ENCODE measurements around the gene SUCLG1. TPM values are rescaled to one million over a fixed set of nuclear protein-coding genes. Genes with fewer than 3 reads are reported as not detected.

SUCLG1 gene
- 100 to 1,000 TPM; 174 to 198 (median 179) TPM for polyA plus RNA-seq (ENCODE audit: insufficient read length in 3 of 3)
- long read RNA-seq, donor 1, transcript SUCLG1-201 (9 exons, 1,475 nt), result minor isoform, 98 of 306 reads
- long read RNA-seq, donor 1, transcript SUCLG1-205 (2 exons, 1,765 nt), result major isoform, 157 of 306 reads
- long read RNA-seq, donor 1, partial matches to known transcripts, result 50 of 306 reads
- long read RNA-seq, donor 1, other reads (novel, unspliced or antisense), result 0 of 306 reads
- long read RNA-seq, donor 2, transcript SUCLG1-201 (9 exons, 1,475 nt), result minor isoform, 130 of 338 reads
- long read RNA-seq, donor 2, transcript SUCLG1-205 (2 exons, 1,765 nt), result major isoform, 171 of 338 reads
- long read RNA-seq, donor 2, partial matches to known transcripts, result 37 of 338 reads
- long read RNA-seq, donor 2, other reads (novel, unspliced or antisense), result 0 of 338 reads
- long read RNA-seq, donor 3, transcript SUCLG1-201 (9 exons, 1,475 nt), result minor isoform, 86 of 298 reads
- long read RNA-seq, donor 3, transcript SUCLG1-205 (2 exons, 1,765 nt), result major isoform, 153 of 298 reads
- long read RNA-seq, donor 3, partial matches to known transcripts, result 59 of 298 reads
- long read RNA-seq, donor 3, other reads (novel, unspliced or antisense), result 0 of 298 reads
- long read RNA-seq, donor 4, transcript SUCLG1-205 (2 exons, 1,765 nt), result major isoform, 191 of 363 reads
- long read RNA-seq, donor 4, transcript SUCLG1-201 (9 exons, 1,475 nt), result minor isoform, 112 of 363 reads
- long read RNA-seq, donor 4, partial matches to known transcripts, result 54 of 363 reads
- long read RNA-seq, donor 4, other reads (novel, unspliced or antisense), result 5 of 363 reads
- long read RNA-seq, donor 5, transcript SUCLG1-205 (2 exons, 1,765 nt), result major isoform, 107 of 223 reads
- long read RNA-seq, donor 5, transcript SUCLG1-201 (9 exons, 1,475 nt), result minor isoform, 66 of 223 reads
- long read RNA-seq, donor 5, partial matches to known transcripts, result 48 of 223 reads
- long read RNA-seq, donor 5, other reads (novel, unspliced or antisense), result 0 of 223 reads
- long read RNA-seq, donor 6, transcript SUCLG1-205 (2 exons, 1,765 nt), result major isoform, 159 of 269 reads
- long read RNA-seq, donor 6, transcript SUCLG1-201 (9 exons, 1,475 nt), result minor isoform, 91 of 269 reads
- long read RNA-seq, donor 6, partial matches to known transcripts, result 19 of 269 reads
- long read RNA-seq, donor 6, other reads (novel, unspliced or antisense), result 0 of 269 reads
- long read RNA-seq, donor 7, transcript SUCLG1-201 (9 exons, 1,475 nt), result minor isoform, 96 of 372 reads
- long read RNA-seq, donor 7, transcript SUCLG1-205 (2 exons, 1,765 nt), result major isoform, 186 of 372 reads
- long read RNA-seq, donor 7, partial matches to known transcripts, result 87 of 372 reads
- long read RNA-seq, donor 7, other reads (novel, unspliced or antisense), result 0 of 372 reads
- long read RNA-seq, donor 8, transcript SUCLG1-205 (2 exons, 1,765 nt), result major isoform, 33 of 54 reads
- long read RNA-seq, donor 8, transcript SUCLG1-201 (9 exons, 1,475 nt), result minor isoform, 20 of 54 reads
- long read RNA-seq, donor 8, partial matches to known transcripts, result 0 of 54 reads
- long read RNA-seq, donor 8, other reads (novel, unspliced or antisense), result 0 of 54 reads
- long read RNA-seq, donor 9, transcript SUCLG1-205 (2 exons, 1,765 nt), result major isoform, 182 of 370 reads
- long read RNA-seq, donor 9, transcript SUCLG1-201 (9 exons, 1,475 nt), result minor isoform, 131 of 370 reads
- long read RNA-seq, donor 9, partial matches to known transcripts, result 56 of 370 reads
- long read RNA-seq, donor 9, other reads (novel, unspliced or antisense), result 0 of 370 reads
- long read RNA-seq, donor 10, transcript SUCLG1-201 (9 exons, 1,475 nt), result minor isoform, 86 of 315 reads
- long read RNA-seq, donor 10, transcript SUCLG1-205 (2 exons, 1,765 nt), result major isoform, 145 of 315 reads
- long read RNA-seq, donor 10, partial matches to known transcripts, result 83 of 315 reads
- long read RNA-seq, donor 10, other reads (novel, unspliced or antisense), result 0 of 315 reads
- long read RNA-seq, donor 11, transcript SUCLG1-205 (2 exons, 1,765 nt), result major isoform, 84 of 194 reads
- long read RNA-seq, donor 11, transcript SUCLG1-201 (9 exons, 1,475 nt), result minor isoform, 52 of 194 reads
- long read RNA-seq, donor 11, partial matches to known transcripts, result 54 of 194 reads
- long read RNA-seq, donor 11, other reads (novel, unspliced or antisense), result 0 of 194 reads
- long read RNA-seq, donor 12, transcript SUCLG1-201 (9 exons, 1,475 nt), result minor isoform, 104 of 287 reads
- long read RNA-seq, donor 12, transcript SUCLG1-205 (2 exons, 1,765 nt), result major isoform, 139 of 287 reads
- long read RNA-seq, donor 12, partial matches to known transcripts, result 41 of 287 reads
- long read RNA-seq, donor 12, other reads (novel, unspliced or antisense), result 0 of 287 reads
- long read RNA-seq, donor 13, transcript SUCLG1-205 (2 exons, 1,765 nt), result major isoform, 143 of 249 reads
- long read RNA-seq, donor 13, transcript SUCLG1-201 (9 exons, 1,475 nt), result minor isoform, 47 of 249 reads
- long read RNA-seq, donor 13, partial matches to known transcripts, result 57 of 249 reads
- long read RNA-seq, donor 13, other reads (novel, unspliced or antisense), result 0 of 249 reads
- long read RNA-seq, donor 14, result 0 reads
- long read RNA-seq, donor 15, transcript SUCLG1-201 (9 exons, 1,475 nt), result minor isoform, 133 of 427 reads
- long read RNA-seq, donor 15, transcript SUCLG1-205 (2 exons, 1,765 nt), result major isoform, 233 of 427 reads
- long read RNA-seq, donor 15, partial matches to known transcripts, result 57 of 427 reads
- long read RNA-seq, donor 15, other reads (novel, unspliced or antisense), result 0 of 427 reads
- long read RNA-seq, donor 16, transcript SUCLG1-205 (2 exons, 1,765 nt), result major isoform, 213 of 407 reads
- long read RNA-seq, donor 16, transcript SUCLG1-201 (9 exons, 1,475 nt), result minor isoform, 120 of 407 reads
- long read RNA-seq, donor 16, partial matches to known transcripts, result 73 of 407 reads
- long read RNA-seq, donor 16, other reads (novel, unspliced or antisense), result 0 of 407 reads

DNA sequence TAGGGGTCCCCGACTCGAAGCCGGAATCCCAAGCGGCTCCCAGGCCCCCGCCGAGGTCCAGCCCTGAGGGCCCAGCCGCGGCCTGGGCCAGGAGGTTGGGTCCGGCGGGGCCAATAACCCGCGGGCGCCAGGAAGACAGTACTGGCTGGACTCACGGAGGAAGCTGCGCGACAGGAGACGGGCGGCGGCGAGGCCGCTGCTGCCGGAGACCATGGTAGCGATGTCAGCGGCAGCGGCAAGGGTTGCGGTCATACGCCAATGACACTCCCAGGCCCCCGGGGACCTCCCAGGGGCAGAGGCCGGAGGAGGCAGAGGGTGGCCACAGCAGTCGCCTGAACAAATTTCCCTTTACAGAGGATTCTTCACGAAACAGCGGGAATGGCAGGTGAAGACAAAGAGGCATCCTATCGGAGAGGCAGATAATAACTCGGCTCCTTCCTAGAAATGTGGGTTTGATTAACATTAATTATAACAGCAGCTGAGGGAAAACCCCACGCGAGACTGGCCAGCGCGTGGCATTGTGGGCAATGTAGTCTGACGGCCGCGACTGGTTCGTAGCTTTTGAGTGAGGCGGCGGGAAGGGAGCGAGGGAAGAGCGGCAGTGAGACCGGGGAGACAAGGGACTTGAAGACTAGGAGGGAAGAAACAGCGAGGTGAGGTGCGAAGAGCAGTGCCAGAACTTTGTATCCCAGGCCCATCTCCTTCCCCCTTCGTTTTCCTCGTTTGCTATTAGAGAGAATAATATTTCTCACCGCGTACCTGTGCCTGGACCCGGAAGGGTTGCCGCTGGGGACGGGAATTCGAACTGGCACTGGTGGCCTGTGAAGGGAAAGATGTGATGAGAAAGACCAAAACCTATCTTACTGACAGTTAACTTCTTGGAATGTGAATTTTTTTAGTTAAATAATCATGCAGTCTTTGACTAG, at the start of gene SUCLG1:
Gene SUCLG1, minus strand, starts transcription at position 263 of the 926 bp plus-strand sequence. Its CDS starts 11 bp downstream, at position 252.
- peak; percentile 87 for DNase-seq

DNA sequence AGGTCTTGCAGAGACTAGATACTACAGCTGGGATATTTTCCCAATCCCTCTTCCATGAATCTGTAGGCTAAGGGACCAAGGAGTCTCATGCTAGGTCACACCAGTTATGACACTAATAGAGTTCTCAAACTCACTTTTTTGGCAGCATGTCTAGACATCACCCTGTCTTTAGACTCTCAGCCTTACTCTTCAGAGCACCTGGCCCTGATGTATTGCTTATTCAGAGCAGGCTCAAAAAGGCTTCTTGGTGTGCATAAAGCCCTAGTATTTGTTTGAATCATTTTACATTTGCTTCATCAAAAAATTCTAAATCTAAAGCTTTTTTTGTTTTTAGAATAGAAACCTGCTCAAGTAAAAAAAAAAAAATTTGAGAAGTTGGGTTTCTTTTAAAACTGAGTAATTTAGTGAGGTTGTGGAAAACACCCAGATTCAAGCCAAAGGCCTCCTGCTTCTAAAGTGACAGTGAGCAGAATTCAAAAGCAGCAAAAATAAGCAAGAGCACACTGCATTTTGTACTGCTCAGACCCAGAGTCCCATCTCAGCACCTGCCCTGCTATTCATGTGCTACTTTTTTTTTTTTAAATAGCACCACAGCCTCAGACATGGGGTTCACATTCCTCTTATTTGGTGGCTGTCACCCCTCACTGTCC, 39.2 kb upstream of the SUCLG1 start:
- no peak for DNase-seq

DNA sequence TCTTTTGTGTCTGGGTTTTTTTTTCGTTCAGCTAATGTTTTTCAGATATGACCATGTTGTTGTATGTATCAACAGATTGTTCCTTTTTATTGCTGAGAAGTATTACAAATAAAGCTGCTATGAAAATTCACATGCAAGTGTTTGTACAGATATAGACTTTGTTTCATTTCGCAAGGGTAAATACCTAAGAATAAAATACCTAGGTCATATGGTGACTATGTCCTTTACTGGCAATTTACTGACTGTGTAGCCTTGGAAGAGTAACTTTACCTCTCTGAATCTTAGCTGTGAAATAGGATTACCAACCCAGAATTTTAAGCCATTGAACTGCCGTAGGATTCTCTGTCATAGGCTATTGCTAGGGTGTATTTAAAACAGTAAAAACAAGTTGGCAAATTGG, 38.2 kb upstream of the SUCLG1 start:
- DNase-seq, result no peak

GRCh38 chr2:84496386-84496785, 37.3 kb upstream of the SUCLG1 start:
- no peak for DNase-seq

DNA sequence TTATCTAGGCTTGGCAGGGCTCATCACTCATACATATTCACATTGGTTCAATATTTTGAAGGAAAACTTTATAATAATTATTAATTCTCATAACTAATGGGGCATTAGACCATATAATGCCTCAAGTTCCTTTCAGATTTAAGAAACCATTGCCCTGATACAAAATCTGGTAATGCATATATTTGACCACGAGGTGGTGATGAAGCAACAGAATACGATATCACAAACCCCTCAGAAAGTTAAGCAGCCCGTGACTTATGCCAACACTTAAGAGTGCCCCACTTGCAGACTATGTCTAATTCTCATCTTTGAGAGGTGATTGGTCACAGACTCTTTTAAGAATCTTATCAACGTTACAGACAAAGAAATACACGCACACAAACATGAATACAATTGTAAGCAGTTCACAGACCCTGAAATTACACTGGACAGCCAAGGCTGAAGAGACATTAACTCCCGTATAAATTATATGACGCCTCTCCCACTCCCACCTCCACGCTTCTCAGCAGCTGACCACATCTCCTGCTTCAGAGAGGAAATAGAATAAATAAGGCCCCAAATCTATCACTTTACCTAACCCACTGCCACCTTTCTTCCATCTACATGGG, 36.6 kb upstream of the SUCLG1 start:
- DNase-seq, result peak; percentile 65

GRCh38 chr2:84494070-84494469, 35.0 kb upstream of the SUCLG1 start:
- no peak for DNase-seq

GRCh38 chr2:84493514-84493913, 34.4 kb upstream of the SUCLG1 start:
- no peak for DNase-seq

DNA sequence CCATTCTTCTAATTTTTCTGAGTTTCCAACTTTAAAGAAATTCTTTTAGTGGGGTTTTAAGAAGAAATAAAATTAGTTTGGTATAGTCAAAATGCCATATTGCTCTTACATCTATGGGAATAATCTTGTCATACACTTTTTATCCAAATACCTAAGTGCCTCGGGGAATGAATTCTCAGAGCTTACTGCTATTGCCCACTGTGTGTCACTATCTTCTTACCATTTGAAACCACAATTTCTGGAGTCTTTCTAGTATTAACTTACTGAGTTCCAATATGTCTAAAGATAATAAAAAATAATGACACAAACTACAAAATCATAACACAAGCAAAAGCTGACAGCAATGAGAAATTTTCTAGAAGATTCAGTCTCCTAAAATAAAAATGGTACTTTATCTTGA, 33.5 kb upstream of the SUCLG1 start:
- DNase-seq, result no peak

GRCh38 chr2:84491741-84492140, 32.7 kb upstream of the SUCLG1 start:
- DNase-seq, result no peak

- no peak for DNase-seq
Measured at GRCh38 chr2:84491256-84491655, 32.2 kb upstream of the SUCLG1 start.

- DNase-seq, result no peak
Measured at GRCh38 chr2:84487298-84487996, 28.4 kb upstream of the SUCLG1 start.

DNA sequence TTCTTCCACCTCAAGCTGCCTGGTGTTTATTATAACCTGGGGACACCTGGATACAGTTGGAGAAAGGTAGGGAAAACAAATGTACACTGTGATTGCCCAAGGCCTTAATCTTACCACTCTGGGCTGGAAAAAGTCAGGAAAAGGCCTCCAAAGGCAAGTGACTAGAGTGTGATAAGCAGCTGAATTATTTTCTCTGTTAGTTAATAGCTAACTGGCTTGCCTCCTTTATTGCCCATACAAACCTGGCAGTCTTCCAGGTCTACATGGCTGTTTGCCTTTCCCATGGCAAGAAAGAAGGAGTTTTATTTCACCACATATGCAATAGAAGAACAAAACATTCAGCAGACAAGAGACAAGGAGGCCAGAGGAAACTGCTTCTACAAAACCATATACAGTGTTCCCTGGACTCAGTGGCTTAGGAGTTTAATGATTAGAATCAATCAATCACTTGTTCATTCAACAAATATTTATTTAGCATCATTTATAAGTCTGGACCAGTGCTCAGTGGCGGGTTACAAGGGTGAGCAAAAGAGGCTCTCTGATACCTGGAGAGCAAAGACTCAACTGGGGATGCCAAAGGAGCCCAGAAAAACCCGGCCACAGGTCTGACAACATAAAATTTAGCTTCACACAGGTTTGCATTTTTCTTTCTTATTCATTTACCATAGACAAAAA, 27.5 kb upstream of the SUCLG1 start:
- peak; percentile 59 for DNase-seq

DNA sequence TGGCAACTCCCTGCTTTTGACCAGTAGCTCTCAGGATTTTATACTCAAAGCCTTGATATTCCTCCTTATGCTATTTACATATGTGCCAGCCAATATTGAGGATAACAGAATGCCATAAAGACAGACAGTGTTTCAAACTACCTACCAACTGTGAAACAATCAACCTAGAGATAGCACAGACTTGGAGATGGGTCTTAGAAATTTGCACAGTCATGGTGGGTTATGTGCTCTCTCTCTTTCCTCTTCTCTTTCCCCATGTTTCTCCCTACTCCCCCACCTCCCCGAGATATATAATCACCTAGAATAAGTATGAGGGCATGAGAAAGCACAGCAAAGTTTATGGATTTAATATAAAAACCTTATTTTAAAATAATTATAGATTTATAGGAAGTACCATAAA, 24.2 kb upstream of the SUCLG1 start:
- no peak for DNase-seq

- no peak for DNase-seq
Measured at GRCh38 chr2:84482603-84483002, 23.5 kb upstream of the SUCLG1 start.

DNA sequence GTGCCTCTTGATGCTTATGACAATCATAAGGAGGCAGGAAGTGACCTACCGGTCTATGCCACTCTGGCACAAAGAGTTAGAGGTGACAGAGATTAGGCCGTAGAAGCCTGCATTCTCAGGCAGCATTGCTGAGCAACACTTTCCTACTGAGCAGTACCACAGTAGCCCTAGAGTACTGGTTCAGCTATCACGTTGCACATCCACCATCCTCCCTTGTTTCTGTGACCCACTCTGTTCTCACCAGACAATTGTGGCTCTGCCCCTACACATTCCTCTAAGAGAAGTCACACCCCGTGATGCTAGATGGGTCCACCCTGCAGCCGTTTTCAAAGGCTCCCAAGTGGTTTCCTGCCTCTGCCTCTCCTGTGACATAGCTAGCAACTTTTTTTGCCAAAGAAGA, 22.6 kb upstream of the SUCLG1 start:
- no peak for DNase-seq
